A549 (cell line): ENCODE measurements around the gene ACTR6.

Experiments
- CHD4 ChIP-seq: fragments of 200-600 bp; sonication (generic); IDR thresholded peaks from 2 replicates; pipeline ENCODE4 v1.6.1; 2016; ENCODE audit warnings: antibody characterized with exemption, mild to moderate bottlenecking, borderline replicate concordance
- CTCF ChIP-seq: fragments of >200 bp; sonication (Bioruptor Twin); formaldehyde crosslinking; IDR thresholded peaks from 3 replicates; pipeline ENCODE4 v1.5.1; 2016
- KDM1A ChIP-seq: fragments of 200-600 bp; sonication (generic); IDR thresholded peaks from 2 replicates; pipeline ENCODE4 v1.6.1; 2016; ENCODE audit warnings: low read depth, mild to moderate bottlenecking
- POLR2A ChIP-seq: IDR thresholded peaks from 2 replicates; pipeline ENCODE4 v1.6.1; 2012; ENCODE audit warnings: mild to moderate bottlenecking, low read length
- REST ChIP-seq: fragments of 200-600 bp; sonication (generic); IDR thresholded peaks from 2 replicates; pipeline ENCODE4 v1.6.1; 2016; ENCODE audit warnings: antibody characterized with exemption, mild to moderate bottlenecking, moderate library complexity

- TF ChIP-seq POLR2A (no peak), CTCF (no peak), CHD4 (no peak), REST (no peak), KDM1A (no peak)
Measured at GRCh38 chr12:100258127-100258526, 57.5 kb downstream of the ACTR6 start.
